Astrocyte of the spinal cord (primary cell): ENCODE data around the gene HOXA7.

ENCODE experiments used
- DNase-seq: peaks from one replicate; pipeline ENCODE4 v3.0.0; 2011; ENCODE audit warnings: low read depth, low spot score
- H3K4me3 ChIP-seq: 2 replicates; pipeline ENCODE4 v1.5.1; 2011; ENCODE audit warnings: low read depth, mild to moderate bottlenecking, low read length, moderate library complexity
- CTCF ChIP-seq: IDR thresholded peaks from 2 replicates; pipeline ENCODE4 v1.5.1; 2012; ENCODE audit warnings: low read depth, mild to moderate bottlenecking, low read length, inconsistent platforms
- in situ Hi-C: cut with HindIII; loops from 2 replicates; pipeline ENCODE4 v1.10.0; 2017; ENCODE audit warnings: low sequenced_read_pairs

HOXA7 gene

GRCh38 chr7:27158436-27159265 lies 2.2 kb upstream of the HOXA7 start:
- DNase-seq = no peak
- in situ Hi-C loops = loop anchor here (25.0 kb wide), 1 partner anchor 771 kb away; no protein-coding TSS in a partner anchor
- H3K4me3 ChIP-seq = no peak overlapping the region
- TF ChIP-seq CTCF = no peak

GRCh38 chr7:27157702-27158431 lies 1.4 kb upstream of the HOXA7 start:
- DNase-seq = peak; percentile 7
- no peak for TF ChIP-seq CTCF
- in situ Hi-C loops = loop anchor here (25.0 kb wide), 1 partner anchor 771 kb away; no protein-coding TSS in a partner anchor
- H3K4me3 ChIP-seq = no peak overlapping the region

GRCh38 chr7:27156916-27157701 lies 634 bp upstream of the HOXA7 start:
- peak overlapping the region; percentile 55 for H3K4me3 ChIP-seq
- DNase-seq = peak; percentile 46
- in situ Hi-C loops = loop anchor here (25.0 kb wide), 1 partner anchor 770 kb away; no protein-coding TSS in a partner anchor
- no peak for TF ChIP-seq CTCF

GRCh38 chr7:27155816-27156507 lies 513 bp downstream of the HOXA7 start:
- peak overlapping the region; percentile 55 for H3K4me3 ChIP-seq
- DNase-seq = peak; percentile 49
- TF ChIP-seq CTCF = no peak
- in situ Hi-C loops = loop anchor here (25.0 kb wide), 1 partner anchor 769 kb away; no protein-coding TSS in a partner anchor

- peak overlapping the region; percentile 55 for H3K4me3 ChIP-seq
- in situ Hi-C loops = loop anchor here (25.0 kb wide), 1 partner anchor 768 kb away; no protein-coding TSS in a partner anchor
- peak; percentile 37 for DNase-seq
- no peak for TF ChIP-seq CTCF
Measured at GRCh38 chr7:27154901-27155815, 1.3 kb downstream of the HOXA7 start.
